Renal cortex interstitium (tissue), 11 donors: Measurements from ENCODE around the gene ITGA6. TPM values are rescaled to one million over a fixed set of nuclear protein-coding genes. Genes with fewer than 3 reads are reported as not detected.

Source experiments
- DNase-seq, 11 donors: peaks; one replicate each; pipeline ENCODE4 v3.0.0-alpha.2; 2013; ENCODE audit warnings: low read depth in 9 of 11, low spot score in 4 of 11; ENCODE audit errors: extremely low read depth in 1 of 11
- polyA plus RNA-seq, 3 donors: library from polyadenylated mRNA; unstranded; fragments of 120-200 nt; gene quantifications; one replicate each; pipeline ENCODE4 v1.2.1, GENCODE V29; 2013; ENCODE audit not compliant: insufficient read length in 3 of 3

Gene ITGA6
- polyA plus RNA-seq, 3 donors = 102 to 124 (median 116) TPM

DNA sequence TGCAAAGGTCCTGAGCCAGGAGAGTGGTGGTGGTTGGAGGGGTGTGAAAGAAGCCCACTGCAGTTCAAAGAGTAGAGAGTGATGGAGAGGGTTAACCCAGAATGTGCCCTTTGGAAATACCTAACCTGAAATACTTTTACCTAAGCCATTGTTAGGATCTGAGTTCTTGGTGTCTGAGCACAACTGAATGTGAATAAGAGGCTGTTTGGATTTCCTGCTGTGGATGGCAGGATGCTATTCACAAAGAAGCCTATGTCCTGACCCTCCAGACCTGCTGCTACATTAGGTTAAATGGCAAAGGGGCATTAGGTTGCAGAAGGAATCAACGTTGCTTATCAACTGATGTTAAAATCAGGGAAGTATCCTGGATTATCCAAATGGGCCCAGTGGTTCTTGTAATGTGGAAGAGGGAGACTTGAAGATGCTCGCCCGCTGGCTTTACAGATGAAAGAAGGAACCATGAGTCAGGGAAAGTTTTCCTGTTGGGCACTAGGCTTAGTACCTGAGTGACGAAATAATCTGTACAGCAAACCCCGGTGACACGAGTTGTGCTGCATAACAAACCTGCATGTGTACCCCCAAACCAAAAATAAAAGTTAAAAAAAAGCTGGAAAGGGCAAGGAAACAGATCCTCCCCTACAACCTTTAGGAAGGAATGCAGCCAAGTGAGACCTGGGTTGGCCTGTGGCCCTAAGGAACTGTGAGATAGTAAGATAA is 27.2 kb downstream of the ITGA6 start:
- no peak for DNase-seq

- no peak for DNase-seq
Measured at GRCh38 chr2:172455121-172455515, 27.7 kb downstream of the ITGA6 start.

DNA sequence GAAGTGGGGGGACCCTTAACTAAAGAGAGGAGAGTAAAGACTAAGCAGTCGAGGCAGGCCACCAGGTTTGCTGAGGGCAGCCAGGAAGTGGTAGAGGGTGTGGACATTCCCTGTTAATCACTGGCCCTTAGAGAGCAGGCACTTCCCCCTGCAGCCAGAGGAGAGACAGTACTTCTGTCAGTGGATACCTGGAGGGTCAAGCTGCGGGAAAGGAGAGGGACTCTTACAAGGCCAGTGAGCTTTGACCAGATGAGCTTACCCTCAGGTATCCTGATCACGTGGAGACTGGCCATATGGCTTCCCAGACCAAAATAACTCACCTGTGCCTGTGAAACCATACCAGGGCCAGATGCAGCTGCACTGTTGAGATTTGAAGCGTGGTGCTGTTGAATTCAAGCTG is 28.6 kb downstream of the ITGA6 start:
- DNase-seq = no peak

GRCh38 chr2:172457536-172457935 is 30.1 kb downstream of the ITGA6 start:
- DNase-seq = no peak

GRCh38 chr2:172458561-172459124 is 31.3 kb downstream of the ITGA6 start:
- no peak for DNase-seq

DNA sequence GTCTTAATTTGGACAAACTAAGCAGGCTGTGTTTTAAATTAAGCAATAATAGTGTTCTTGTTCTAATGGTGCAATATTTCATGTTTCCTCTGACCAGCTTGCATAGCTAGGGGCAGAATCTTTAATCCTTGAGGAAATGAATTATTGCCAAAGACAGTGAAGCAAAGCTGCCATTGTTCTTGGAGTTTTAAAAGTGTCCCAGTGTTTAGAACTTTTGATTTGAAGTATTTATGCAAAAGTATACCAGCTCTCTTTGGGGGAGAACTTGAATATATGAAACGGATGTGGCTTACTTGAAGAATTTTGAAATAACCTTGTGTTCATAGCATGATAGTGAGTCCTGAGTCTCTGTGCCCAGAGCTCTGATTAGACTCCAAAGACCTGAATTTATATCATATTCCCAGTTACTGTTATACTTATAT is 33.4 kb downstream of the ITGA6 start:
- DNase-seq = no peak

DNA sequence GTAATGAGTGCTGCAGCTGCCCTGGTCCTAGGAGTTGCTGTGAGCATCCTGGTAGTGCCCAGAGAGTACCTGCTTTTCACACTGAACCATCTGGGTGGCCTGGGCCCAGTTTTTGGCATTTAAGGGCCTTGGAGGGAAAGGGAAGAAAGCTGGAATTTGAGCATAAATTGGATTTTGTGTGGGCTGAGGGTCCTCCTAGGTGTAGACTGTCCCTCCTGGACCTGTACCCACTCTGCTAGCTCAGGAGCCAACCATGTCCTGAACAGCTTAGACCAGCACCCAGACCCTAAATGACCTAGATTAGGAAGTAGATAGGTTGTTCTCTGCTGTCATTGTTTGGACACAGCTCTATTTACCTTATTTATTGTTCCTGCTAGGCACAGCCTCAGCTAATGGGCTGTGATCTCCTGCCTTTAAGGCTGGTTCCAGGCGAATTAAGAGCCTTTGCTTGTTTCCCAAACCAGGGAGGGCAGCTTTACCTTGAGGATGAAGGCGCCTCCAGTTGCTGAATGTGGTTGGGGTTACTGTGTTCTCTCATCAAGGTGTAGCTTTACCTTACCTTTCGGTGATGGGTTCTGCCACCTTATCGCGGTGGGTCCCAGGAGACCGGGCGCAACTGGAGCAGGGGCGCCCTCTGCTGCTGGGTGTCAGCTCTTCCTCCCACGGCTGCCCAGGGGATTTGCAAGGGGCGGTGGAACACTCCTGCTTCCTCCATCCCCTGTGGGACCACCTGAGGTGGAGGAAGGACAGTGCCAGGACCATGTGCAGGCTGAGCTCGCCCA is 34.4 kb downstream of the ITGA6 start:
- peak in 5 of 11 donors; percentile 22 to 55 (median 37) for DNase-seq

DNA sequence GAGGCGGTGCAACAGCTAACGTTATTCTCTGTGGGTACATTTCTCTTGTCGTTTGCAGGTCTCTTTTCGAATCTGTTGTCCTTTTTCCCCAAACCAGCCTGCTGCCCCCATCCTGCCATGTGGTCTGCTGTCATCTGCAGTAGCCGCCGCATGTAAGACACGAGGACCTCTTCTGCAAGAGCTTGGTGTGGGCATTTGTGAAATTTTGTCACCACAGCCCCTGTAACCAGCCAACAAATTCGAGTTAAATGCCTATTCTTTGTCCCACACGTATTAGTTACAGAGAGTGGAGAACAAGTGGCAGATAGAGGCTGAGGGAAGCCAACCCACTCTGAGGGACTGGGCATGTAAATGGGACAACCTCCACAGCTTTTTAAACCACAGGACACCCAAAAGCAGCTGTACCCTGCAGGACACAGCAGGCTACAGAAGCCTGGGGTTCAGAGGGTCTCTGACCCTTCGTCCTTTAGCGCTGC is 35.0 kb downstream of the ITGA6 start:
- no peak for DNase-seq

GRCh38 chr2:172462849-172463381 is 35.5 kb downstream of the ITGA6 start:
- DNase-seq = no peak

DNA sequence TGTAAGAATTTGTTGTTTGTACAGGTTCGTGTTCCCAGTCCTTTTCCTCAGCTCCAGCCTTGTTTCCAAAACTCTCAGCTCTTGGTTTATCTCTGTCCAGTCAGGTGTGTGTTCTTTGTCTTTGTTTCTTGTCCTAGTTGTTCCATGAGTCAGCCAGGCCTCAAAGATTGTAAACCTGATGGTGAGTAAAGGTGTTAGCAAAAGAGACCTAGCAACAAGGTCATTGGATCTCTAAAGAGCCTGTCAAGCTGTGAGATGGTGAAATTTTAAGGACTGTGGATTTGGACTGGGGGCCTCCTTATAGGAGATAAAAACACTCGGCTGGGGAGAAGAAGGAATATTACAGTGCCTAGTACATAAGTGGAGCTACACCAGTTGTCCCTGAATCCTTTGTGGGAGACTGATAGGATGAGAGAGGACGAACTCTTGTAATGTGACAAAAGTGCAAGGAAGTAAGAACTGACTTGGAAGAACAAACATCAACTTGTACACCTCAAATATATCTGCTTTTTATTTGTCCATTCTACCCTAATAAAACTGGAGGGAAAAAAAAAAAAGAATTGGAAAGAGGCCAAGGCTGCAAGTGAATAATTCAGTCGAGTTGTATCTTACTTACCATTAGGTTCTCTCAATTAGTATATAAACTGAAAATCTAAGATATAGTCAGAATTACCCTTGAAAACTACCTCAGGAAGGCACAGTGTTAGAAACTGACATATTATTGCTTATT is 37.2 kb downstream of the ITGA6 start:
- no peak for DNase-seq

- DNase-seq = peak in 9 of 11 donors; percentile 47 to 76 (median 61)
Measured at GRCh38 chr2:172465417-172466334, 38.3 kb downstream of the ITGA6 start.

- no peak for DNase-seq
Measured at GRCh38 chr2:172467382-172467781, 40.0 kb downstream of the ITGA6 start.

- DNase-seq = peak in 1 of 11 donors; percentile 13
Measured at GRCh38 chr2:172470958-172471922, 43.9 kb downstream of the ITGA6 start.

DNA sequence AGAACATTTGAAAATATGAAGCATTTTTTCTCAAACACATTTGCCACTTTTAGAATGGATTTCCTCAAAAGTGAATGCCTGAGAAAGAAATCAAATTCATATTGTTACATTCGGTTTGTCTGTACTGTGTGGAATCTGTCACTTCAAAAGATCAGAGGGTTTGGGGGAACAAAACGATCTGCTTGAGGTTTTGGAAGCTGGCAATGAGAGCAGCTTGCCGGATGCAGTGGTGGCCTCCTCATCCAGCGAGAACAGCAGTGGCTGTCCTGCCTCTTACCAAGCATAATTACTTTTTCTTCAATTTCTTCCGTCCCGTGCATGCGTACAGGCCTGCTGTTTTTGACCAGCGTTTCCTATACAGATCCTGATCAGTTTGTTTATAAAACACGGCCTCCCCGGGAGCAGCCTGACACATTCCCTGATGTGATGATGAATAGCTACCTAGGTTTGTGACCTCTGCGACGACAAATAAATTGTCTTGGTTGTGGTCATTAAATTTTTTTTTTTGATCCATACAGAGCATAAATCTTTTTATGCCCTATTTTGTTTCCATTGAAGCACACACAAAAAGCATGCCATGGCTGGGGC is 45.2 kb downstream of the ITGA6 start:
- no peak for DNase-seq

- DNase-seq = no peak
Measured at GRCh38 chr2:172473167-172473566, 45.8 kb downstream of the ITGA6 start.

GRCh38 chr2:172478353-172478752 is 51.0 kb downstream of the ITGA6 start:
- no peak for DNase-seq
